ENCODE data around the gene ASB6.

Gene ASB6

GRCh38 chr9:129624168-129624759 is 17.7 kb downstream of the ASB6 start:
- DNase-seq, result no peak

GRCh38 chr9:129623331-129623730 is 18.6 kb downstream of the ASB6 start:
- no peak for DNase-seq

DNA sequence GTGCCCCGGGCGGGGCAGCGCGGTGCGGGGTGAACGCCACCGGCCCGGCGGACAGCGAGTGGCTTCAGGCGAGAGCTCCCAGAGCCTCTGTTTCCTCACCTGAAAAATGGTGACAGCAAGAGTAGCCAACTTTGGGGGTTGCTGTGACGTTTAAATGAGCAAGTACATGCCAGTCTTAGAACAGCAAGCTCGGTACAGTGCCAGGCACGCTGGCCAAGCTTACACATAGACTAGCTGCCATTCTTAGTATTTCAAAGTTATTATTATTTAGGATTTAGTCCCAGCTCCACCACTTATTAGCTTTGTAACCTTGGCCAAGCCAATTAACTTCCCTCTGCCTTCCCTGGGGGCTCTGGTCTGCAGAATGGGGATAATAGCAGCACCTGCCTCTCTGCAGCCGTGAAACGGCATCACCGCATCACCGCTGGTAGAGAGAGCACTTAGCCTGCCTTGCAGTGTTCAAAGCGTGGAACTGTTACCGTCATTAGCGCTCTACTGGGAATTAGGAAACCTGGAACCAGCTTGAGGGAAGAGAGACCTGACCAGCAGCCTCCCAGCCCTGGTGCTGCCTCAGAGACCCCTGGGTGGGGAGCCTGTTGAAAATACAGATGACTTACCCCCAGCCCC is 21.2 kb downstream of the ASB6 start, which contains the start of gene C9orf50:
Gene C9orf50, minus strand, starts transcription at position 433 of the 627 bp plus-strand sequence. CDS start 527 bp downstream, outside the sequence.
- no peak for DNase-seq

DNA sequence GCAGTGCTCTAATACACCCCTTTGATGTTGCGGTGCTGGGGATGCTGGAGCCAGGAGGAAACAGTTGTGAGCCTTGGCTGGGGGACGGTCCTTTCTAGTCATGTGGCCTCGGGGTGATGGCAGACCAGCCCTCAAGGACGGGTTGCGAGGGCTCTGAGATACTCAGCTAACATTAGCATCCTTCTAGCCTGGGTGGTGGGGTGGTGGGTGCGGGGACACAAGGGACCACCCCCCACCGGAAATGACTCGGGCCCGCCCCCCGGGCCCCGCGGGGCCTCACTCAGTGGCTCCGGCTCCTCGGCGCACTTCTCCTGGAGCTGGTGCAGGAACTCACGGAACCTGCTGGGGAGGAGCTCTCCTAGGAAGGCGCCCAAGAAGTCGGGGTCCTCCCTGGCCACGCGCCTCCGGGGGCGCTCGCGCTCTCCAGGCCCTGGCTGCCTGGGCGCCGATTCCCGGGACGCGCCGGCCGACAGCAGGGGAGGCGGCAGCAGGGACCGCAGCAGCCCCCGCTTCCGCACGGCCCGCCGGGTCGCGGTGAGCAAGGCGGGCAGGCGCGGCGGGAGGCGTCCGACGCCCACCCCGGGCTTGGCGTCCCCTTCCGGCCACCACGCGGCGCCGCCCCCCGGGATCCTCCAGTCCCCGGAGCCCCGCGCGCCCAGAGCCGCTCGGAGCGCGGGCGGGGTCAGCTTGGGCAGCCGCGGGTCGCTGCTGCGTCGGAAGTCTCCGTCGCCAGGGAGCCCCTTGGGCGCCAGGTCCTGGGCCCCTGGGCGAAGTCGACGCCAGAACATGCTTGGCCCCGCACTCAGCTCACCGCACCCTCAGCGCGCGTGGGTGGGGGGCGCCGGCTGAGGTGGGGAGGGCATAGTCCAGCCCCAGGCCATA is 21.9 kb downstream of the ASB6 start:
- DNase-seq, result no peak

DNA sequence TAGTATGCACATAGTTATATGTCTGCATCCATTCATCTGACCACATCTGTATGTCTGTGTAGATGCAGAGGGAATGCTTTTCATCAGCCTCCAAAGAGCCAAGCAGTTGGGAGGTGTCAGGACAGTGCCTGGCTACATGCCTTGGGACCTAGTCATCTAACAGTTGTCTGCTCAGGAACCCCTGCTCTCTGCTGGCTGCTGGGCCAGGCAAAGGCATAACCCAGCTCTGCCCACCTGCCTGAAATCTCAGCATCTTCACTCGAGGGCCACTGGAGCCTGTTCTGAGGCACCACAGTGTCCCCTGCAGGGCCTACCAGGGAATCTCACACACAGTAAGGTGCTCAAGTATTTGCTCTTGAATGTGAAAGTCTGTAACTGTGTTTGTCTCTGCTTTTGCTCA is 24.8 kb downstream of the ASB6 start:
- DNase-seq, result no peak

DNA sequence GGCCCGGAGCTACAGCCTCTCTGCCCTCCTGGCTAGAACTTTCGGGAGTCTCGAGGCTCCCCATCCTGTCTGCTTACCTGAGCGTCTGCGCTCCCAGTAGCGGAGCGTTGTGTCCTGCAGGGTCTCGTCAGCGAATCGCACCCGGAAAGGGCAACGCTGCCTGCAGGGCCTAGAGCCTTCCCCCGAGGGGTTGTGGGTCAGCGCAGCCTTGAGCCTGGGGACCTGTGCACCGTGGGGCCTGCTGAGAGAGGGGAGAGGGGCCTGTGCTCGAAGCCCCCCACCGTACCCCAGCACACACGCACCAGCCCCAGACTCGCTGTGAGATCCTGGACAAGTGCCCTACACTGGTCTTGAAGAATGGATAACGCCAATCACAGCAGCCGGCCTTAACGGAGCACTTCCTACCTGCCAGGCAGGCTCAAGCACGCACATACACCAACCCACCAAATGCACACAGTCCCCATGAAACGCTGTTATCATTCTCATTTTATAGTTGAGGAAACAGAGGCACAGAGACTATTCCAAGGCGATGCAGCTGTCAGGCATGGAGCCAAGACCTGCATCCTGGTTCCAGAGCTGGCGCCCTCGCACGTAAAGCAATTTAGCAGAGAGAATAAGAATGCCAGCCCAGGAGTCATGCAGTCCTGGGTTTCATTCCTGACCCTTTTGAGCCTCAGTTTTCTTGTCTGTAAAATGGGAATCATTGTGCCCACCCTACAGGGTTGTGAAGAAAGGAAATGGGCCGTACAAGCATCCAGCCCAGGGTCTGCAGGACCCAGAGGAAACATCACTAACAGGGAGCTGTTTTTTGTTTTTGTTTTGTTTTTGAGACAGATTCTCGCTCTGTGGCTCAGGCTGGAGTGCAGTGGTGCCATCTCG is 26.3 kb downstream of the ASB6 start:
- no peak for DNase-seq

- DNase-seq, result no peak
Observed at GRCh38 chr9:129614932-129615331, 27.0 kb downstream of the ASB6 start.

GRCh38 chr9:129613520-129614175 is 28.3 kb downstream of the ASB6 start:
- no peak for DNase-seq

- no peak for DNase-seq
Observed at GRCh38 chr9:129612815-129613519, 29.0 kb downstream of the ASB6 start.

GRCh38 chr9:129612123-129612522 is 29.8 kb downstream of the ASB6 start:
- no peak for DNase-seq

DNA sequence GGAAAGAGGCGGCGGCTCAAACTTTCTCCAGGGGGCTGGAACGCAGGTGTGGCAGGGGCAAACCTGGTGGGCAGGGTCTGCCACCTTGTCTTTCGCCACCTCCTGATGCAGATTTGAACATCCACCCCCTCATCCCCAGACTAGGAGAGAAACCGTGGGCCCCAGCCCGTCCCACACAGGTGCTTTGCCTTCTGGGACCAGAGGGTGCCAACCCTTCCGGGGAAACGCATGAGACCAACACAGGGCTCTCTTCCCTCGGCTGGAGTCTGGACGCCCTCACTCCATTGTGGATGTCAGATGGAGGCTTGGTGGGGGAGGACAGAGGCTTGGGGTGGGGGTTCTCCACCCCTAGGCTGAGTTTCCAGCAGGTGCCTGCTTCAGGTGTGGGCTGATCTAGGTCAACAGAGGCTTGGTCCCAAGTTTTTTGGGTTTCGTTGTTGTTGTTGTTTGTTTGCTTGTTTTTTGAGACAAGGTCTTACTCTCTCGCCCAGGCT is 30.6 kb downstream of the ASB6 start:
- DNase-seq, result no peak

- DNase-seq, result no peak
Observed at GRCh38 chr9:129610473-129611306, 31.3 kb downstream of the ASB6 start.

- no peak for DNase-seq
Observed at GRCh38 chr9:129610213-129610472, 31.8 kb downstream of the ASB6 start.

DNA sequence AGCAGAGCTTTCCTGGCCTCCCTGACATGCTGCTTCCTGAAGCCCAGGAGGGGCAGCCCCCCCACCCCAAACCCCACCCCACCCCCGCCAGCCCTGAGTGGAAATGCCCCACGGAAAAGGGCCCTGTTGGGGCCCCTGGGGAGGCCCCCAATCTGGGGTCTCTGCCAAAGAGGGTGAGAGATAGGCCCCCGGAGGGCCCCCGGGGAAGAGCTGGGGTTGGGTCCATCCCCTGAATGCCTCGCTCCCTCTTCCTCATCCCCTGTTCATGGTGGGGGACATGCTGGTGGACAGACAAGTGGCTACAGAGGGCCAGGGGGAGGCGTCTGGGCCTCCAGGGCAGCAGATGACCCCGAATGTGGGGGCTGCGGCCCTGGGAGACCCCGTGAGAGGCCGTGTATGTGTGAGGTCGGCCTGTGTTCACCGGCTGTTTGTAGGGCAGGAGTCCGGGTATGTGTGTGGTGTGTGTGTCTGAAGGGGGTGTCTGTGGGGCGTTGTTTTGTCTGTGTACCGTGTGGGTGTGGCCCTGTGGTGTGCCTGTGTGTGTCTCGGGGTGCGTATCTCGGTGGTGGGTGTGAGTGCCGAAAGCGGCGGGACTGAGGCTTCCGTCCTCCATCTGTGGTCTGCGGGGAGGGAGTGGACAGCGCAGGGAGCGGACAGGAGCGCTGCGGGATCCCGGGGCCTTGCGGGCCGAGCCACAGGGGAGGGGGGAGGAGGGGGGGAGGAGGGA is 32.3 kb downstream of the ASB6 start:
- no peak for DNase-seq

DNA sequence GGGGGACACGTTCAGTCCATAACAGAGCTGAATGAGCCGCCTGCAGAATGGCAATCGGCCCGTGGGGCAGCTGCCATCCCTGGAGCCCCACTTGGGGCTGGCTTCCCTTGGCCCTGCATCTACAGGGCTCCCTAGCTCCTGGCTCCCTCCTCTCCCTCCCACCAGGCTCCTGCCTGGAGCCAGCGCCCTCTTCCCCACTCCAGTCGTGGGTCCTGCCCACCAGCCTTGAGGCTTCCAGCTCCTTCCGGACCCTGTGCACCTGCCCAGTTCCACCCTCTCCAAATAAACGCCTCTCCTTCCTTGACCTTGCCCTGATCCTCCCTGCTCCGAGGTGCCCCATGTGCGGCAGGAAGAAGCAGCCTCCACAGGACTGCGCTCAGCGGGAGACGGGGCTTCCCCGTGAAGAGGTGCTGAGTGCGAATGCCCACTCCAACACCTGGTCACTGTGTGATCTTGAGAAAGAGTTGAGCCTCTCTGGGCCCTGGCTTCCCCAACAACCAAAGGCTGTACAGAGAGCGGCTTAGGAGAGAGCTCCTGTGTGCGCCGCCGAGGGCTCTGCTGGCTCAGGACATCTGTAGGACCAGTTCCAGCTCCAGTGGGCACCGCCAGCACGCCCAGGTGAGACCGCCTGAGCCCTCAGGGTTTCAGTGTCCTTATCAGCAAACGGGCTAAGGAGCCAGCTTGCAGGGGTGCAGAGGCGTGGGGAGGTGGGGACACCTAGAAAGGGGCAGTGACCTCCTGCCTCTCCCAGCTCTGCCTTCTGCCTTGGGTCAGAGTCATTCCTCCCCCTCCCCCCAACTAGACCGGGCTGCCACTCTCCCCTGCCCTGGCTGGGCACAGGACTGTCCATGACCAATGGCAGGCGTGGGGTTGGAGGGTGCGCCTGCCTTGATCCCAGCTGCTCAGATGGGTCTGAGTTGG is 33.1 kb downstream of the ASB6 start:
- no peak for DNase-seq

- DNase-seq, result no peak
Observed at GRCh38 chr9:129607027-129607387, 34.9 kb downstream of the ASB6 start.

DNA sequence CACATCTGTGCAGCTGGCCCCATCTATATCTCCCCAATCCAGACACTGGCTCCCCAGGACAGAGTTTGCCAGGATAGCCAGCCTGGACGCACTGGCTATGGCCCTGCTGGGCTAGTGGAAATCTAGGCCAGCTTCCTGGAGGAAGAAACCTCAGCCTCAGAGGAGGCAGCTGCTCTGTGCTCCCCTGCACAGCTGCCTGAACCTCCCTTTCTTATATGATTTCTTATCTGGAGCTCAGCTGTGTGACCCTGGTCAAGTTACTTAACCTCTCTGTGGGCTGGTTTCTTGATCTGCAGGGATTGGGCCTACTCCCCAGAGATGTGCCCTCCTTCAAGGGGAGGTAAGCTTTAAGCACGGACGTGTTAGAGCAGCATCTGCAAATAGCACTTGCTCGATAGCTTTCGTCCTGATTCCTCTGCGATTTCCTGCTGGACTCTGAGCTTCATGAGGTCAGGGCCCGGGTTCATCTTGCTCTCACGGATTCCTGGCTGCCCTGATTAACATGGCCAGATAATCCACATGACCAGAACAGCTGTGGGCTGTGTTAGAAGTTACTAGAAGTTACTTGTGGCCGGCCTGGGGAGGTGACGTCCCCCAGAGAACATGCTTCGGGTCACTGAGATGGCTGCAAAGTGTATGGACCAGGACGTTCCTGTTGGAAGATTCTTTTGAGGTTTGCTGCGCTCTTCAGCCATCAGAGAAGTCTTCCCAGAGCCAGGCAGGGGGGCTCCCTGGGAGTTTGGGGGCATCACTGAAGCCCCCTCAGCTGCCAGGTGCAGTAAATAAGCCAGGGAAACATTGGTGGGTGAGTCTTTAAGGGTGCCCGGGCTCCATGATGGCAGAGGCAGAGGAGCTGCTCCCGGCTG is 35.6 kb downstream of the ASB6 start:
- DNase-seq, result no peak

DNA sequence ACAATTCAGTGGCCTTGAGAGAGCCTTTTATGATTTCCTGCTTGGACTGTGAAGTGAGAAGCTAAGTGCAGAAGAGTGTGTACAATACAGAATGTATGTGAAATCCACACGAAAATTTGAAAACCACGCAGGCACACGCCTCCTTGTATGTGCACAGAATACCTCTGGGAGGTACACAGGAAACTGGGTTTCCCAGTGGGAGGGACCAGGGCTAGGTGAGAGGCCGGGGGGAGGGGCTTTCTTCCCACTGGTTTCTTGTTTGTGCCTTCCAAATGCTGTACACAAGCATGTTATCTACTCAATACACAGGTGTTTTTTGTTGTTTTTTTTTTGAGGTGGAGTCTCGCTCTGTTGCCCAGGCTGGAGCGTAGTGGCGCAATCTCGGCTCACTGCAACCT is 37.2 kb downstream of the ASB6 start:
- no peak for DNase-seq

All from GOT3 (cell line).